GM18907 (cell line): ENCODE data around the gene GALK1.
A peak's percentile ranks its signal among the peaks of the same experiment; 100 is the strongest.
"Not testable (repeated sequence)": the region's sequence is repeated elsewhere in the genome, so short reads cannot be mapped to it uniquely, and the experiment has no call there.

Experiments
- ATAC-seq: cut with Tn5 transposase; IDR thresholded peaks from one replicate; pipeline ENCODE4 v1.9.1; 2021; ENCODE audit warnings: mild to moderate bottlenecking, moderate library complexity; ENCODE audit not compliant: unreplicated experiment

GALK1 gene

DNA sequence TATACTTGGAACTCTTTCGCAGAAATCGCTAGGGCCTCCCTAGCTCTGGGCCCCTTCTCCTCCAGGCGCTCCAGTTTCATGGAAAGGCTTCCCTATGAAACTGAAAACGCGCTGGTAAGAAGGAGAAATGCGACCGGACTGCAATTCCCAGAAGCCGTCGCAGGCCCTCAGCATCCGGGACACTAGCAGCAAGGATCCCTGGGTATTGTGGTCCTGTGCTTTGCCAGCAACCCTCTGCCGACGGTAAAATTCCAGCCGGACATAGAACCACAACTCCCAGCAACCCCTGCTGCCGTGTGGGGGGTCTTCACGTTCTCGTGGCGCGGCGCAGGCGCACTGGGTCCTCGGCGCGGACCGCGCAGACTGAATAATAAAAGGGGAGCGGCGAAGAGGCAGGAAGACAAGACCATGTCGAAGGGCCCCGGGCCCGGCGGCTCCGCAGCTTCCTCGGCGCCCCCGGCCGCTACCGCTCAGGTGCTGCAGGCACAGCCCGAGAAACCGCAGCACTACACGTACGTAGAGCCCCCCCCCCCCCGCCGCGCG is 19.6 kb upstream of the GALK1 start, which contains the start of gene UNK:
Gene UNK (plus strand): TSS at position 334 of the 543 bp plus-strand sequence. CDS start 75 bp downstream, at position 409.
- peak; percentile 76 for ATAC-seq

DNA sequence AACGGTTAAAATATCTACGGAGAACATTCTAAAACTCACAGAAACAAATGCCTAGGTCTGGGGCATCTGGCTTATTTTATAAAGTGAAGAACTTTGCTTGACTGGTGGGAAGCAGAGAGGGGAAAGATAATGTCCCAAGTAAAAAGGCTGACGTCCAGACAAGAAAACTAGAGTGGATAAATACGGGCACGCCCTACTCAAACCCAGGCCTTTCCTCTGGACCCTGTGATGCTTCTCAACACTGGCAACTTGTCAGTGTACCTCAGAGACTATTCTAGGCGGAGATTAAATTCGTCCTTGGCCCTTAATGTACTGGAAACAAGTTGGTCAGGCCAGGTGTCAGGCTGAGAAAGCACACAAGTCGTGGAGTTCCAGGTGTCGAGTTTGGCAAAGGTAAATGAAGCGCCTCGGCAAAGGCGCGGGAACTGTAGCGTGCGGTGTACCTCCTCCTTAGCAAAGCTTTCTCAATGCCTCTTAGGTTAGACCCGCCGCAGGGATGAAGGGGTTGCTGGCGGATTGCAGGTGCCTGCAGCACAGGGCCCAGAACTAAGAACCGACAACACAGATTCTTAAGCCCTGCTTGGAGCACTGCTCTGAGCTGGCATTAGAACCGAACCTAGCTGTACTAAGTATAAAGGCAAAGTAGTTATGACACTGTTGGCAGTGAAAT is 18.9 kb upstream of the GALK1 start:
- peak; percentile 7 for ATAC-seq

DNA sequence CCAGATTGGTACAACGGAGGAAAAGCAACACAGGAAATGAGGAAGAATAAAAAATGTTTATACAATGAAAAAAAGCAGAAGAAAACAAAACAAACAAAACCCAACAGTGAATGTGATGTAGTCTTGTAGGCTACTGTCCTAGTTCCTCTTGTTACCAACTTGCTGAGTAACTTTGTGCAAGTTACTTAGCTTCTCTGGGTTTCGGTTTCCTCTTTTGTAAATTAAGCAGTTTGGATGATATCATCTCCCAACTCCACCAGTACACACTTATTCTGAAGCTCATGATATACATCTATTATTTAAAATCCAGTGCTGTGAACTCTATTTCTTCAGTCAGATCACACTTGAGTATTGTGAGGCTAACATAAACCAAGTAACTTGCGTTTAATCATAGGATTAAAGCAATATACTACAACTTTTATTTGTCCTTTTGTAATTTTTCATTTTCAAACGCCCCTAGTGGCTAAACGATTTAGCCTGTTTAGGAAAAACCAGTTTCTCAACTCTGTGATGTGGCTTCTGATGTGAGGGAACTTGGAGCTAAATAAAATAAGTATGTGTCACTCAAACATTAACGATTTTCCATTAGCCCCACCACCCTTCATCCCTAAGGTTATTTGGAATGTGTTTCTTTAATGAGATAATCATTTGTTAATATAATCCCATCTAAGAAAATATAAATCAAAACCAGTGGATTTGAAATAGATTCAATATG is 18.2 kb upstream of the GALK1 start:
- ATAC-seq: peak; percentile 17

DNA sequence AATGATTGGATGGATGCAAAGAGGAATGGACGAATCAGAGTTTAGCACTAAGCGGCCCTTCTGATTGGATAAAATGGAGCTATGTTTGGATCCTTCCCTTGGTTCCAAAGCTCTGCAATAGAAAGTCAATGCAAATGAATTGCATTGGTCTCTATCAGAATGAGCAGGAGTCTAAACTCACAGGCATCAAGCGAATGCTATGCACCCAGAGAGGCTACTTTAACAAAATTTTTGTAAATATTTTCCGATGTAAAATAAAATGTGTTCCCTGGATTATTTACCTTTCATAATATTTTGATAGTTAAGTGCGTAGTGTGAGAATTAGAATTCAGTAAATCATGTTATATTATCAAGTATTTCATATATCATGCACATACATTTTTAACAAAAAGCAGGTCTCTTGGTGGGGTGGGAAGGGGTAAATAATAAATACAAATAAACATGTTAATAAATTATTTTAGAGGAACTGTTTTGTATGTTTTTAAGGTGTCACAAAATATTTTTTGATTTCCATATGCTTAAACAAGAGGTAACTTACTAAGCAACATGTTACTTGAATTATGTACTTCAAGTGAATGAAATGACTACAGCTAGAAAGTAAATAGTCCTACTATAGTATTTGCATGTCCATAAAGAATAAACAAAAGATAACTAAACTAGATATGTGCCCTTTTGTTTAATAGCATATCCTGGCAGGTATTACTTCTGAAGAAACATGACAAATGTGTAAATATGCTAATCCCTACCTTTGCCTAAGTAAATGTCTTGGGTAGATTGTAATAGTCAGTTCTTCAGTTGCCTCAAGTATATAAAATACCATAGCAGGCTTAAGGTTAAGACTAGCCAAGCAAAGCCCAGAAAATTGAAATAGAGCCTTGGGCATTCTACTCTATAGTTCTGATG is 15.2 kb upstream of the GALK1 start:
- no peak for ATAC-seq

DNA sequence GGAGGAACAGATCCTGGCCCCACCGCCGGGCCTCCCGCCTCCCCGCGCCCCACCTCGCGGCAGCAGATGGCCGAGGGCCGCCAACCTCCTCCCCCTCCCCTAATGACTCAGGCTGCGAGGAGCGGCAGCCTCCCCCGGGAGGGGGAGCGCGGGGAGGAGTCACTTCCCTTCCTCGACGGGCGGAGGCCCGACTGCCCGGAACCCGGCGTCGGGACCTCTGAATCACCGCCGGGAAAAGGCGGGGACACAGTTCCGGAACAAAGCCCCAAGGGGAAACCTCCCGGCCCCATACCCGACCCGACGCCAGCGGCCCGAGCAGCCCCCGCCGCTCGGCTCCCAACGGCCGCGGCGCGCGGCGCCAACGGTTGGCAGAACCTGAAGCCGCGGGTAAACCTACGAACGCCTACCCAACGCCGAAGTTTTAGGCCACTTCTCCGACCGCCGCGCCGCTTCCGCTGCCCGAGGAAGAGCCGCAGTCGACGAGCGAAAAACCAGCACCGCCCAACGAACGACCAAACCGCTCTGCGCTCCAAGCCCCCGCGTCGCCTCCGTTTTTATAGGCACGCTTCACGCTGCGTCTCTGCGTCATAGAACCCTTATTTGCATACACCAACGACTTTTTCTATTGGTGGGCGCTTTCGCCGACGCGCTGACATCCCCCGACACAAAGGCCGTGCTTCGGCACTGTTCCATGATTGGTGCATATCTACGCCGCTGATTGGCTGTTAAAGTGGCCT is 14.4 kb upstream of the GALK1 start:
- peak; percentile 66 for ATAC-seq

DNA sequence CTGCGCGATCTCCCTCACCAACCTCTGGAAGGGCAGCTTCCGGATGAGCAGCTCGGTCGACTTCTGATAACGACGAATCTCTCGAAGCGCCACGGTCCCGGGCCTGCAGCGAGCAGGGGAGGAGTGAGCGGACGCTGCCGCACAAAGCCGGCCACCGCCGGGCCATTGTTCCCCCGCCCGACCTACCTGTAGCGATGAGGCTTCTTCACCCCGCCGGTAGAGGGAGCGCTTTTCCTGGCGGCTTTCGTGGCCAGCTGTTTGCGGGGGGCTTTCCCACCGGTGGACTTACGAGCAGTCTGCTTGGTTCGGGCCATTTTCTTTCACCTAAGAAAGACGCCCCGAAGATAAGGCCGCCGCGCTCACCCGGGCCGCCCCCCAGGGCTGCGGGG is 13.9 kb upstream of the GALK1 start:
- ATAC-seq: no peak

DNA sequence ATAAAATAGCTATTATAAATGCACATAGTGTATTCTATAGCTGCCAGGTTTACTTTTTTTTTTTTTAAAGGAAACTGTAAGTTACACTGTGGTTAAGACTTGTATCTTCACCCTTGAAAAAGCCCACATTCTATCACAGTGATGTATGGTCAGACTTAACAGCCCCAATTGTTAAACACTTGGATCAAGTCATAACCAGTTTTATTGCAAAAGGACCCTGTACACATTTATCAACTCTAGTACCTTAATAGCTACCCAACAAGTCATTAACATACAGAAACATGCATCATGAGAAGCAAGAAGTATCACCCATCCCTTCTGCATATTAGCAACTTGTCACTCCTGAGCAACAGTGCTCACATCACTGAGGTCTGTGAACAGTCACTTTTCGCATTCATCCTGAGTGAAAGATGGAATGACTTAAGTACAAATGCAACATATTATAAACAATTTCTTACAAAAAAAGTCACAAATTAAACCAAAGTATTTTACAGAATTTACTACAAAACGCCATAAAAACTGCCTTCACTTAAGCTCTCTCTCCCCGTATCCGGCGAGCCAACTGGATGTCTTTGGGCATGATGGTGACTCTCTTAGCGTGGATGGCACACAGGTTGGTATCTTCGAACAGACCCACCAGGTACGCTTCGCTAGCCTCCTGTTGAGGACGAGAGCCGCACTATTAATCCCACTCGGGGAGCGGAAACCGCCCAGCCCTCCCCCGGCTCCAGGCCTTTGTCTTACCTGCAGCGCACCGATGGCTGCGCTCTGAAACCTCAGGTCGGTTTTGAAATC is 13.3 kb upstream of the GALK1 start:
- ATAC-seq: not testable (repeated sequence)

DNA sequence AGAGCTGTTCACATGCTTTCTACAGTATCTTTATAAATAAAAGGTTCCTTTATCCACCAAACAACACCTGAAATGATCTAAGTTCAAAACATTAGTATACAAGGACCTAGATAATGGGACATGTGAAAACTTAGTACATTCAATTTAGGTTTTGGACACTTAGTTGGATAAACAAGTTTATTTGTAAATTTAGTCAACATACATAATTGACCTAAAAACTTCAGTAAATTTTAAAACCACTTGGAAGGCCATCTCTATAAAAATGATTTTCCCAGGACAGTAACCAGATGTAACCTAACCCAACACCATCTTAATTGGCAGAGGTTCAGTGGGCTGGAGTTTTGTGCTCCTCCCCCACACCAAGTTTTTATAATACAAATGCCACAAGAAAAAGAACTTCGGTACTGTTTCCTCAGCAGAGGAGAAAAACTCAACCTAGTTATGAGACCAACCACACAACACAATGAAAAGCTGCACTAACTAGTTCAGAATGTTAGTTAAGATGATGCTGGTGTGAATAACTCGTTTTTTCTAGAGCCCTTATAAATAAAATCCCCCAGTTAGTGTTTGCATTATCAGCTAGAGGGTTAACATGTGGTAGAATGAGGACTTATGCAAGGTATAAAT is 12.4 kb upstream of the GALK1 start:
- no peak for ATAC-seq

DNA sequence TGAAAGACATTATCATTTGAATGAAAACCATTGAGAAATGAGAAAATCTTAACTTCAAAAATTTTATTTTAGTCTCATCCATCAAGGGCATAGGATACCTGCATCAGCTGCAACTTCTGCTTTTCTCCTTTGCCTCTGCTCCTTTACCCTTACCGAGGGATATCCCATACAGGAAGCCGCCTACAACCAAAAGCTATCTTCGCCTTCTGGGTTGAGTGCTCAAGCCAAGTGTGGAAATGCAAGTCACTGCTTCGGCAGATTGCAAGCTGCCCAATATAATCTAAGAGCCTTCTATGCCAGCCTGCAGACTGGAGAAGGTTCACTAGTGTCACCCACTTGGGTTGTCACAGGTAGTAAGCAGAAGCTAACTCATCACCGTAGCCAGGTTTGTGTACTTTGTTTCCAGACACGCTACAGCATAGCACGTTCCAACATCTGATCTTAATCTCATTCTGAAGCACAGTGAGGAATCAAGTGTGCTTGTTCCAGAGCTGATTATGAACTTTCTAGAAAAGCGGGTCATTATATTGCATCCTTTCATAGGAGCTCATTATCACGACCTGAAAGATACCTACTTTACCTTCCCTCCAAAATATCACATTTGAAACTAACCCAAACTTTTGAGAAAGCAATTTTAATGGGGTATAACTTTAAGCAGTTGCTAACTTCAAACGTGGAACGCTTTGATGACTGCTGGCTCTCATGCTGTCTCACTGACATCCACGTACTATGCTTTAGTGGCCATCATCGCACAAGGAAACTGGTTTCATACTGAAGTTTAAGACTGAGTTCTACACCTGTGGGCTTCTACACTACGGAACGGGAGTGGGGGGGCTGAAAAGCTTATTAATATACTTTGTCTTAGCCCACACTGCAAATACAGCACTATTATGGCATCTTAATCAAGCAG is 11.6 kb upstream of the GALK1 start:
- ATAC-seq: no peak

DNA sequence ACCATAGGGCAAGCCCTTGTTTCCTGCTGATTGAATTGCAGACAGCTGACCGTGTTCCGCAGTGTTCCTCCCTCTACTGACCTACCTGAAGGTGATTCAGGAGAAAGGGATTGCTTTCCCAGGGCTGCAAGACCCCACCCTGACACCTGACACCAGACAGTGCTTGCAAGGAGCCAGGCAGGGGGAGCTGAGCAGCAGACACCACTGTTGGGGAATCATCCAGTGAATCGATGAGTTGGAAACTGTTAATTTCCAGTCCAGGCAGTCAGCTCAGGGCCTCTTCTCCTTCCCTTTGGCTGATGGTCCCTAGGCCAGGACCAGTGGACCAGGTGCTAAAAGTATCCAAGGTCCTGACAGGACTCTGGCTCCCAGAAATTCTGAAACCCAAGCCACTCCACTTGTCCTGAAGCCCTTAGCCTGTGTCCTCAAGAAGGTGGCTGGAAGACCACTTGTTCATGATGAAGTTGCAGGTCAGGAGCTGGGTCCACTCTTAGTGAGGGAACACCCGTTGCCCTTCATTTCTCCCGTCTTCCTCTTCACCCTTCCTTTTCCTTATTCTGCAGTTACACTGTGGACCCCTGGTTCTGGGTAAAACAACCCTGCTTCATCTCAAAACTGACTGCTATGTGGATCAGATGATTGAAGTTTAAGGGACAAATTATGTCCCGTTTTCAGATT is 10.1 kb upstream of the GALK1 start:
- no peak for ATAC-seq

DNA sequence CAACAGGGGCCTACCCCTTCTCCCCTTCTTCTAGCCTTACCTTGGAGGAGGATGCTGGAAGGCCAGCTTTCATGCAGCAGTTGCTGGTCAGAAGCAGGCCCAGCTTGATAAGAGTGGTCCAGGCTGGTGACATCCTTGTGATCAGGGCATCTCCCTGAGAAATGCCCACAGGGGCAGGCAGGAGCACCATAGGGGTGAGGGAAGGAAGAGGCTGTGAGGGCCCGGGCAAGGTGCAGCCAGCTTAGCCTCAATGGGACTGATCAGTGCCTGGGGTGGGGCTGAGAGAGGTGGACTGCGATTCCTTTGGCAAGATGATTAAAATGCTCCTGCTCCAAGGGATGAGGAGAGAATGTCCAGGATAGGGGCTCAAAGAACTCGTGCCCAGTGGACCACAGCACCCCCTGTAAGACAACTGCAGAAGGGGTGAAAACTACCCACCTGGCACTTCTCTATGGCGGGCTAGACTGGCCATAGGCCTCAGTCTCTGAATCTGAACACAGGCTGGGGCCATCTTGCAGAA is 9.5 kb upstream of the GALK1 start:
- no peak for ATAC-seq

DNA sequence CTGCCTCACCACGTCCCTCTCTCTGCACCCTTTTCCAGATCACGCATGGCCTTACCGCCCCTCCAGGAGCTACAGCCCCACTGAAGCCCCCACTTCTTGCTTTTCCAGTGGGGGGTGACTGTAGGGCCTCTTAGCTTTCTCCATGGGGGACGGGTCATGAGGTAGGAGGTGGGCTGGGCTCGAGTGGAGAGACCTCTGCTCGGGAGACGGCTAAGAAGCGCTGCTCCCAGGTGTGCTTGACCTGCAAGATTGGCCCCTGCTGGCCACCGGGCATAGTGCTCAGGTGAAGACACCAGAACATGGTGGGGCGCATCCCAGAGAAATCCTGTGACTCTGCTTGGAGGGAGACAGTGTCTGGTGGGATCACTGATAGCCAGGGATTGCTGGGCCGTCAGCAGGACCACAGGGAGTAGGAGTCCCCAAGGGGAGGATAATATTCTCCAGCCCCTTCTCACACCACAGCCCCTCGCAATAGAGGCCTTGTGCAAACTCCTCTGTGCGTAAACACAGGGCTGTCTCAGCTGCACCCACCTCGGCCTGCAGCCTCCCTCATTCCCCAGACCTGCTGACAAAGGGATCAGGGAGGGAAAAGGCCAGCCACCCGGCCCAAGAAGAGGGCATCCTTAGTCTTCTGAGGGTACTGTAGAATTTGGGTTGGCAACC is 8.9 kb upstream of the GALK1 start:
- ATAC-seq: no peak

DNA sequence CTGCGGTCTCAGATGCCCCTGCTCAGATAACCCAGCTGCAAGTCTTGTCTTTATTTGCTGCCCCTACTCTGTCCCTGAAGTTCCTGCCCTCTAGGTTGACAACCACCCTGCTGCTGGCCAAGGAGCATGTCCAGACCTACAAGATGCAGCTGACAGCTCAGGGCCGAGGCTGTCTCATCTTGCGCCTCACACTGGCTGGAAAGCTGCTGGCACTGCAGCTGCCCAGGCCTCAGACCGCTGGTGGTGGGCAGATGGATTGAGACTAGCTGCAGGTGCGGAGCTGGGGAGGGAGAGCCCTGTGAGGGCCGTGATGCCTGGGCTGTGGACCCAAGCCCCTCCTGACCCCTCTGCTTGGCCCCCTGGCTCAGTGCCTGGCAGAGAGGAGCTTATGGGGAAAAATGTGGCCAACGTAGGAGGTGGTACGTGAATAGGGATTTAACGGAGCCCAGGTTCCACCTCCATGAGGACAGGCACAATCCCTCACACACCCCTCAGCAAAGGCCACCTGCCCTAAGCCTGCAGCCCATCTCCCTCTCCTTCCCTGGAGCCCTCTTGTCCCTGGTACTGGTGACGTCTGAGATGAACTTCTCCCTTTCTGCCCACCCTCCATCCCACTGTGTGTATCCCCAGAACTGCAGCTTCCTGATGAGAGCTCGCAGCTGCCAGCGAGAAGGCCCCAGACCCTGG is 8.3 kb upstream of the GALK1 start:
- ATAC-seq: no peak

DNA sequence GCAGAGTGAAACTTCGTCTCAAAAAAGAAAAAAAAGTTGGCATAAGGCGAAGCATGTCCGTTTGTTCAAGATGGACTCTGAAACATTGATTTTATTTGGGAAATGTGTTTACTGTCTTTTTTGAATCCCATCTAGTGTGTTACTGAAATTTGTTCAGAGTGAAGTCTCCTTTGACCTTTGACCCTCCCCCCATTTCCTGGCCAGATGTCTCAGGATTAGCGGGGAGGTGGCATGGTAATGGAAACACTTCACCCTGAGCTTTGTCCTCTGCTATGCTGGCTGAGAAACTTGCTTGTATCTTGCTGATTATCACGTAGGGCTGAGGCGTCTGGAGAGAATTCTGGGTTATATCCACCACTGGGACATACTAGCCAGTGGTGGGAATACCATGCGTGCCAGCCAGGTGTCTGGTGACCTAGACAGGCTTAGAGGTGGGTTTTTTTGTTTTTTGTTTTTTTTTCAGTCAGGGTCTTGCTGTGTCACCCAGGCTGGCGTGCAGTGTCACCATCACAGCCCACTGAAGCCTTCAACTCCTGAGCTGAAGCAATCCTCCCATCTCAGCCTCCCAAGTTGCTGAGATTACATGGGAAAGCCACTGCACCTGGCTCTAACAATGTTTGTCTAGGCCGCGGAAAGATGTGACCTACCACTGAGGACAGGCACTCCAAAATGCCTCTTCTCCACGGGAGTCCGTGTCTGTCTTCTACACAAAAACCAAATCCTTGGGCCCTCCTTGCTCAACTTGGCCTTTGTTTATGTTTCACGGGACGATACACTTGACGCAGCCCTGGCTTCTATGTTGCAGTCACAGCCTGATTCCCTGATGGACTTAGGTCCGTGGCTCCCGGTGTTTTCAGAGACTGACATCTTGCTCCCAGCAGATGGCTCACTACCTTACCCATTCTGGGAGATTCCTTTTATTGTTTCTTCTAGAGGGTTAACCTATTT is 6.6 kb upstream of the GALK1 start:
- no peak for ATAC-seq

DNA sequence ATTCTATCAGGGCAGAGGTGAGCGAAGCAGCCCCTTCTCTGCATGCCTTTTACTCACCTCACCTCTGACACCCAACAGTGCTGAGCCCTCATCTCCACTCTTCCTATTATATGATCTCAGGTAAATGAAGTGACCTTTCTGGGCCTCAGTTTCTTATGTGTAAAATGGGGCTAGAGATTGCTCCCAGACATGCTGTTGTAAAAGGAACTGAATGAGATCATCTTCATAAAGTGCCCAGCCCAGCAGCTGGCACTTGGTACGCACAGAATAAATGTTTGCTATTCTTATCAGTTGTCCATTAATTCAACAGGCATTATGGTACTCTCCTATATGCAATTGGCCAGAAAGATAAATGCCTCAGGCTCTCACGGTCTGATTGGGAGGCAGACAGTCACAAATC is 4.5 kb upstream of the GALK1 start:
- ATAC-seq: no peak
